HPDE6-E6E7 (cell line): ENCODE results near the gene RRBP1.

Experiments used
- DNase-seq: peaks from one replicate; pipeline ENCODE4 v3.0.0; 2011; ENCODE audit warnings: missing footprints; ENCODE audit errors: extremely low spot score

The RRBP1 gene

GRCh38 chr20:17611540-17612286 lies 70.3 kb downstream of the RRBP1 start:
- DNase-seq: peak; percentile 67

GRCh38 chr20:17611290-17611539 lies 70.8 kb downstream of the RRBP1 start:
- DNase-seq: no peak

- DNase-seq: no peak
These were observed 71.3 kb downstream of the RRBP1 start for GRCh38 chr20:17610566-17611289.

- no peak for DNase-seq
These were observed 72.1 kb downstream of the RRBP1 start for GRCh38 chr20:17609811-17610377.

DNA sequence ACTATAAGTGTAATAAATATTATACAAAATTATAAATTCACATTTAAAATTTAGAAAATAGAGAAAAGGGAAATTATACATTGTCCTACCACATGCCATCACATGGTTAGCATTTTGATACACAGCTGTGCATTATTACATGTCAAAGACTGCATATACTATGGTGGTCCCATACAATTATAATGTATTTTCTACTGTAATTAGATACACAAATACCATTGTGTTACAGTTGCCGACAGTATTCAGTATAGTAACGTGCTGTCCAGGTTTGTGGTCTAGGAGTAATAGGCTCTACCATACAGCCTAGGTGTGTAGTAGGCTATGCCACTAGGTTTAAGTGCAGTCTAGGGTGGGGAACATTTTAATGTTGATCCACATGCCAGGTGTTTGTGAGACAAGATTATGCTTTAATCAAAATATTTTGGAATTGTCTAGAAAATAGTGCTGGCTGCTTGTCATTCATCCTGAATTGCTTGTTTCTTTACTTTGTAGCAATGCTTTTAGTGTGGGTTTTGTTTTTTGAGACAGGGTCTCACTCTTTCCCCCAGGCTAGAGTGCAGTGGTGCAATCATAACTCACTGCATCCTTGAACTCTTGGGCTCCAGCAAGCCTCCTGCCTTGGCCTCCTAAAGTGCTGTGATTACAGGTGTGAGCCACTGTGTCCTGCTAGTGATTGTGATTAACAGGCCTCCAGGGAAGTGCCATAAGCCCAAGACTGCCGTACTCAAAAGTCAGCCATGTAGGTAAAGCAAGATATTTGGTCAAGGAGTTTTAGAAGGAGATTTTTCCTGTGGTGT lies 73.1 kb downstream of the RRBP1 start:
- no peak for DNase-seq

DNA sequence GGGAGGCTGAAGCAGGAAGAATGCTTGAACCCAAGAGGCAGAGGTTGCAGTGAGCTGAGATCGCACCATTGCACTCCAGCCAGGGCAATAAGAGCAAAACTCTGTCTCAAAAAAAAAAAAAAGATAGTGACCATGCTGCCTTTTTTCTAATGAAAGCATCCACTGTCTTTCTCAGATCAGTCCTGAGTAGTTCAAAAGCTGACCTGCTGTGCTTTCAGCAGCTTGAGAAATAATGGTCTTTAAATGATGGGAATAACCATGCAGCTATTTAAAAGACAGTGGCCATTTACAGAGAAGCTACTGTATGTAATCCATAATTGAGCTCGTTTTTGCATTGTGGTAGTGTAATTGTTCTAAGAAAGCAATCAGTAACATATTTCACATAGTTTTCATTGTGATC lies 76.0 kb downstream of the RRBP1 start:
- DNase-seq: no peak

- DNase-seq: no peak
These were observed 76.8 kb downstream of the RRBP1 start for GRCh38 chr20:17605131-17605660.

DNA sequence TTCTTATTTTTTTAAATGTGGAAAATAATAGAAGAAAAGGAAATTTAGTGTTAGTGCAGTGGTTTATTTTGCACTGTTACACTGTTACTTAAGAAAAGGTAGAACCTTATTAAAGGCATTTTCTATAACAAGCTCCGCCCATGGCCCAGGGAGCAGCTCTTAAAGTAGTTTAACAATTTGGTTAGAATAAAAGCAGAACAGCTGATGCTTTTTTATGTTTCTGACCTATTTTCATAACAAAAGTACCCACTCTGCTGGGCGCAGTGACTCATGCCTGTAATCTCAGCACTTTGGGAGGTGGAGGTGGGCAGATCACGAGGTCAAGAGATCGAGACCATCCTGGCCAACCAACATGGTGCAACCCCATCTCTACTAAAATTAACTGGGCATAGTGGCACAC lies 79.5 kb downstream of the RRBP1 start:
- no peak for DNase-seq

GRCh38 chr20:17601957-17602356 lies 80.1 kb downstream of the RRBP1 start:
- DNase-seq: no peak

DNA sequence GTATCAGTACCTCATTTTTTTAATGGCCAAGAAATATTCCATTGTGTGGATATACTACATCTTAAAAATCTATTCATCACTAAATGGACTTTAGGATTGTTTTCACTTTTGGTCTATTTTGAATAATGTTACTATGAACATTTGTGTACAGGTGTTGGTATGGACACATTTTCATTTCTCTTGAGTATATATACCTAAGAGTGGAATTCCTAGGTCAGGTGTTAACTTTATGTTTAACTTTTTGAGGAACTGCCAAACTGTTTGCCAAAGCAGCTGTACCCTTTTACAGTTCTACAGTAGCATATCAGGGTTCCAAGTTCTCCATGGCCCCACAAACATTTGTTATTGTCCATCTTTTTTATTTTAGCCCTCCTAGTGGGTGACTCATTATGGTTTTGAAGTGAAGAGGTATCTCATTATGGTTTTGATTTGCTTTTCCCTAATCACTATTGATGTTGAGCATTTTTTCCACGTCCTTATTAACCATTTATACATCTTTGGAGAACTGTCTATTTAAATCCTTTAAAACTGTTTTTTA lies 84.0 kb downstream of the RRBP1 start:
- no peak for DNase-seq

DNA sequence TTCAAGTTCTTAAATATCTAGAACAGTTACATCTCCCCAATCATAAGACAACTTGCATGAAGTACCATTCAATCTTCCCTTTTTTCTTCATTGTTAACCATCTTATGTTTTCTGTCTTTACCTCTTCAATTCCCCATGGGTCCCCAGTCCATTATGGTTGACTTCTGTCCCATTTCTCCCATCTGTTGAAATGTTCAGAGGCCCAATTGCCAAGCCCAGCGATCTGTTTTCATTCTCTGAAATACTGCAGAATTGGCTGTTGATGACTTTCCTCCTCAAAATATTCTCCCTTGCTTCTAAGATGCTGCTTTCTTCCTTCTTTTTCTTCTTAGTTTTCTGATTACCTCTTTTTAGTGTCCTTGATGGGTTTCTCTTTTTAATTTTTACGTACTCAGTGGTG lies 86.2 kb downstream of the RRBP1 start:
- DNase-seq: no peak

GRCh38 chr20:17594443-17594842 lies 87.6 kb downstream of the RRBP1 start:
- peak; percentile 84 for DNase-seq

GRCh38 chr20:17593902-17594301 lies 88.1 kb downstream of the RRBP1 start:
- DNase-seq: no peak

DNA sequence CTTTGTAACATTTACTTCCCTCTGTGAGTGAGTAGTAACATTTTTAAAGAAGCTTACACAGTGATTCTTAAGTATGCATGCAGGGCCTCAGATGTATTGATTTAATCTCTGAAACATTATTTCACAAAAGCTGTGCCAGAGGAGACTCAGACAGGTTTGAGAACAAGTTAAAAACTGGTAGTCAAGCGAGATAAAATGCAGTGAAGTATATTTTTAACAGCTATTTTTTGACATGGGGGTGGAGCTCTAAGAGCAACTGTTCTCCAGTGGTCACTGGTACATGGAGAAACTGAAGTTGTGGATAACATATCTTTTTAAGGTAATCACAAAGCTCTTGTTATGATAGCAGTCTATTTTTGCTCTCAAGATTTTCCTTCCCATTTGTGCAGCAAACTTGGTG lies 91.8 kb downstream of the RRBP1 start:
- no peak for DNase-seq

- no peak for DNase-seq
These were observed 92.7 kb downstream of the RRBP1 start for GRCh38 chr20:17589161-17589834.

GRCh38 chr20:17587824-17588223 lies 94.2 kb downstream of the RRBP1 start:
- DNase-seq: no peak

- DNase-seq: no peak
These were observed 94.9 kb downstream of the RRBP1 start for GRCh38 chr20:17587148-17587547.

GRCh38 chr20:17586250-17586649 lies 95.8 kb downstream of the RRBP1 start:
- no peak for DNase-seq

GRCh38 chr20:17584689-17585088 lies 97.4 kb downstream of the RRBP1 start:
- DNase-seq: no peak

GRCh38 chr20:17583126-17583525 lies 98.9 kb downstream of the RRBP1 start:
- DNase-seq: no peak

DNA sequence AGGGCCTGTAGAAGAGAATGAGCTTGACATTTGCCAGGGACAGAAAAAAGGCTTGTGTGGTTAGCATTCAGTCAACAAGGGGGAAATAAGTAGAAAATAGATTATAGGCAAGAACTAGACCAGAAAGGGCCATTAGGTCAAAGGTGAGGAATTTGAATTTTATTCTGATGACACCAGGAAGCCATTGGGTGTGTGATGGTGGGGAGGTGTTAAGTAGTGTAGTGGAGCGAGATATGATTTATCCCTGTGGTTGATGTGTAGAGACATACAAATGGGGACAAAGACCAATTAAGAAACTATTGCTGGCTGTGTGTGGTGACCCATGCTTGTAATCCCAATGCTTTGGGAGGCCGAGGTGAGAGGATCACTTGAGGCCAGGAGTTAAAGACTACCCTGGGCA lies 101.1 kb downstream of the RRBP1 start:
- DNase-seq: no peak
